NCI-H1105 treated with DMSO at 0.1 percent for 48 hours (cell line): ENCODE measurements around the gene CPLX1.
"Not testable (repeated sequence)": the region's sequence is repeated elsewhere in the genome, so short reads cannot be mapped to it uniquely, and the experiment has no call there.

Experiments
- DNase-seq: peaks from one replicate; lab custom pipeline; 2025; lab: John Stamatoyannopoulos, UW

Gene CPLX1

DNA sequence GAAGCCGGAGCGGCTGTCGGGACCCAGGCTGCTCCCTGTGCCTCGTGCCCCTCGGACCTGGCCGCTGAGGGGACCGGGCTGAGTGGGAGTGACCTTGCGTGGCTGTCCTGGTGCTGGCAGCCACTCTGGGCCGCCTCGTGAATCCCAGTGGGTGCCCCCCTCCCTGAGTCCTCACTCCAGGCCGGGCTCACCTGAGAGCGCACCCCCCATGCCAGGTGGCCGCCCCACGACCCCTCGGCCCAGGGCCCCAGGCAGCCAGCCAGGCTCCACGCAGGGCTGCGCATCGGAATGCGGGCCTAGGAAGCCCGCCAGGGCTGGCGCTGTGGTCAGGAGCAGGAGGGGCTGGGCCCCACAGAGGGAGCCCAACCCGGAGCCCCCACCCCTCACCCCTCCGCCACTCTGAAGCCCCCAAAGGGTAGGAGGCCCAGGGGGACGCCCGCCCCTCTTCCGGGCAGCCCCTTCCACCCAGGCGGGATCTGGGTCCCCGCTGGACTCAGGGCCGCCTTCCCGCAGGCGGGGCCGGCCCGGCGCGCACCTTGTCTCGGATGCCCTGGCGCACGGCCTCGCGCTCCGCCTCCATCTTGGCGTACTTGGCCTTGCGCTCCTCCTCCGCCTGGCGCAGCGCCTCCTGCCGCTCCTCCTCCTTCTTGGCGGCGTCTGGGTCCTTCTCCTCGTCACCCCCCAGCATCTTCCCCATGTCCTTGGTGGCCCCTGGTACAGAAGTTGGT is 33.9 kb downstream of the CPLX1 start:
- DNase-seq = no peak

DNA sequence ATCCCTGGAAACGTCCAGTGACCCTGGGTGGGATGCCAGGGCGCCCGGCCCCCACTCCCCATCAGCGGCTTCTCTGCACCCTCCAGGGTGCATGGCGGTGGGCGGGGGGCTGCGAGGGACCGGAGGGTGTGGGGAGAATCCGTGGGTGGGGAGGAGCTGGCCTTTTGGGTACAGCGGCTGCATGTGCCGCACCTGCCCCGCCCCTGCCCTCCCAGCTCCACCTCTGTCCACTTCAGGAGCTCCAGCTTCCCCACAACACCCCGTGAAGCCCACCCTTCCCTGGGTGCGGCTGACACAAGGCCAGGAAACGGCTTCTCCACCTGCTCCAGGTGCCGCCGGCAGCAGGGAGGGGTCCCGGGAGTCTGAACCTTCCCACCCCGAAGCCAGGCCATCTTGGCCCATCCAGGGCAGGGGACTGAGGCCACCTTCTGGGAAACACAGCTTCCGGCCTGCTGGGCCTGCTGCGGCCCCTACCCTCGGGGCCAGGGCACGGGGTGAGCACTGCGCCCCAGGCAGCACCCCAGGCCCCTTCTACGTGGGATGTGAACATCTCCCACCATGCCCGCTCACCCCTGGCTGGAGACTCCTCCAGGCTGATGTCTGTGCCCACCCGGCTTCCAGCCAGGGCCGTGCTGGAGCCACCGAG is 34.6 kb downstream of the CPLX1 start:
- DNase-seq = no peak

DNA sequence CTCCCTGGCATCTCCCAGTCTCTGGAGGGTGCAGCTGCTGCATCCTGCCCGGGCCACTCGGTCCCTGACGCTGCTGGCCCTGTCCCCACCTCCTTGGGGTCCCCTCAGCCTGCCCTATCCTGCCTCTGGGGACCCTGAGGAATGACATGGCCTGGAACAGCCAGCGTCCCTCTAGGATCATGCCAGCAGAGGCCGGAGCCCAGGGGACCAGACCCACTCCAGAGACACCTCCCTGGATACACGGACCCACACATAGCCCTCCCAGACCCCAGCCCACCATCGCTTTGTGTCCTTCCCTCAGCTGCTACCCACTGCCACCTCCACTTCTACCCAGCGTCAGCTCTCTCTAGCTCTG is 35.5 kb downstream of the CPLX1 start:
- no peak for DNase-seq

DNA sequence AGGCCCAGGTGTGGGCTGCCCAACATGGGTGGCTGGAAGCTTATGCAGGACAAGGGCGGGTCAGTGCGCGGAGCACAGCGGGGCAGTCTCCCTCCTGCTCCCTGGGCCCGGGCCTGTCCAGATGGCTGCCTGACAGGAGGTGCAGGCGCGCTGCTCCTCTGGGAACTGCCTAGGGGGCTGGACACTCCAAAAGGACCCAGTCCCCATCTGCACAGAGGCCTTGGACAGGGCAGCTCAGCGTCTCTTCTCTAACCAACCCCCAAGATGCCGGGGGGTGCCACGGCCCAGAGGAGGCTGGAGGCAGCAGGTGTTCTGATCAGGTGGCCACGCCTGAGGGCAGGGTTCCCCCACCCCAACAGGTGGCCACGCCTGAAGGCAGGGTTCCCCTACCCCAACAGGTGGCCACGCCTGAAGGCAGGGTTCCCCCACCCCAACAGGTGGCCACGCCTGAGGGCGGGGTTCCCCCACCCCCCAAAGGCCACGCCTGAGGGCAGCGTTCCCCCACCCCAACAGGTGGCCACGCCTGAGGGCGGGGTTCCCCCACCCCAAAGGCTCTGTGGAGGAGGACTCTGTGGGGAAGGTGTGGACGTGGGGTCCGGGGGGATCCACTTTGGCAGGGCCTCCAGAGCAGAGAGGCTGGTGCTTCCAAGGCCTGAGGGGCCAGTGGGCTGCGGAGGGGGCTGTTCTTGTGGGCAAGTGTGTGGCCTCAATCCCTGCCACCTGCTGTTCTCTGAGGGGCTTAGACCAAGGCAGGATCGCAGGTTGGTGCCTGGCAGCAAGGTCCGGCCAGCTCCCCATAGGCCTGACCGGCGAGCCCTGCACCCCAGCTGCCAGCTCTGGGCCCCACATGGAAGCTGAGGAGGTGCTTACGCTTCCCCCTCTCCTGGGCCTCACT is 36.1 kb downstream of the CPLX1 start:
- no peak for DNase-seq

DNA sequence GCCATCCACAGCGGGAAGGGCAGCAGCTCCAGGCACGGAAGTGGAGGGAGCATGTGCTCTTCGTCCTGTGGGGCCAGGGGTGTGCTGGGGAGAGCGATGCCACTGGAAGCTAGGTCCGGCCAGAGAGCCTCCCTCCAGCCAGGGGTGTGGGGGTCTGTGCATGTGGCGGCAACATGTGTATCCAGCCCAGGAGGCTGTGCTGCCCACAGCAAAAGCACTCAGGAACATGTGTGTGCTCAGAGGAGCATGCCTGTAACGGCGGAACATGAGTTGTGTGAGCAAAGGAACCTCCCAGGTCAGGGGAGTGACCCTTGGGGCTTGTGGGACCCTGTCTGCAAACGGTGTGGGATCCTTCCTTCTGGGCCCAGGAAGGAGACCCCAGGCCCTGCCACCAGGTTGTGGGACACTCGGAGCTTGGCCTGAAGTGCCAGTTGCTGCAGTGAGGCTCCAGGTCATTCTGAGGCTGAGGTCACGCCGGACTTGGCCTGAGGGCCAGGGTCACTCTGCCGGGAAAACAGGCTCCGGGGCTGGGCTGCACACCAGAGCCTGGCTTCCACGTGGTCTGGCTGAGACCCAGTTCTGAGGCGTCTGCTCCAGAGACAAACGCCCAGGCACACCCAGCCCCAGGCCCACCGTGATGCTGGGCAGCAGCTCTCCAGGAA is 37.2 kb downstream of the CPLX1 start:
- no peak for DNase-seq

DNA sequence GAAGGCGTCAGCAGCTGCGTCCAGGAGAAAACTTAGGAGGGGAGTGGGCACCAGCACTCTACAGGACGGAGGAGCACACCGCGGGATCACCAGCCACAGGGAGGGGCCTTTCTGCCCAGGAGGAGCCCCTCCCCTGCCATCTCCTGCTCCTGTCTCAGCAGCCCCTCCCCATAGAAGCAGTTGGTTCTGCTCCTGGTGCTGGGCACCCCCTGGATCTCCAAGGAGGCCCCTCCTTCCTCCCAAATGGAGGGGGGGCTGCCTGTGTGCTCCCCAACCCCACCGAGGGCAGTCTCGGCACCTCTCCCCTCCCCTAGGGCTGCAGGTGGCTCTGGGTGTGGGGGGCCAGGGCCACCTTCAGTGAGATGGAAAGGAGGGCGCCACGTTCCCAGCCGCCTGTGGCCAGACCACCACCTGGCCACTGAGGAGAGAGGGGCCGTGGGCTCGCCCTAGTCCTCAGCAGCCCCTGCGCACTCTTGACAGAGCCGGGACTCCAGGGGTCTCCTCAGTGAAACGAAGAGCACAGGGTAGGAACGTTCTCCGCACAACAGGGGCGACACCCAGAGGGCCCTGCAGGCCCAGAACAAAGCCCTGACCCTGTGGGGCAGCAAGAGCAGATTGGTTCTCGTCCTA is 37.8 kb downstream of the CPLX1 start:
- no peak for DNase-seq

DNA sequence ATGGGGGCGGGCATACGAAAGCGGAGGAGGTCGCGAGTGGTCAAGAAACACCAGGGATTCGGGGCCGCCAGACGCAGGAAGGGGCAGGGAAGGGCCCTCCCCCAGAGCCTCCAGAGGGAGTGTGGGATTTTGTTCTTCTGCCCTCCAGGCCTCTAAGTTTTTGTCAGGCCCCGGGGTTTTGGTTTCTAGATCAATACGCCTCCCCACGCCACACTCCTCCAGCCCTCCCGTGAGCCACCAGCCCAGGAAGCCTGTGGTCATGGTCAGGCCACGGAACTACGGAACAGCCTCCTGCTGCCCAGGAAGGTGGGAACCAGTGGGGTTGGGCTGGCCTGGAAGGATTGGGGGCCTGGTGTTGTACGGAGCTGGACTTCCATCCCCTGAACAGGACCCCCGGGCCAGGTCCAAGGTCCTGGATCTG is 38.4 kb downstream of the CPLX1 start:
- no peak for DNase-seq

DNA sequence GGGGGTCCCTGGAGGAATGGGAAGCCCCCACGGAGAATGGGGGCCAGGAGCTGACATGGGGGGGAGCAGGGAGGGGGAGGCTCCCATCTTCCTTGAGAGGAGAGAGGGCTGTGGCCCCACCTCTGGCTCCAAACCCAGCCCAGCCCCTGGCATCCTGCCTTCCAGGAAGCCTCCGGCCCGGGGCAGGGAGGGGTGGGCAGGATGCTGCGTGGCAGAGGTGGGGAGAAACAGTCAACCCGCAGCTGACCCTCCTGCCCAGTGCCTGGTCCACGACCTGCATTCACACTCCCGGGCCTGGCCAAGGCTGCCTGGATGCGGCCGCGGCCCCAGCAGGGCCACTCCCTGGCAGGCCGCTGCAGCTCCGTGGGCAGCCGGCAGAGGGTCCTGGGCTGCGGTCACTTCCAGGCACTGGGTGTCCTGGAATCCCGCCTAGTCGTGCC is 39.0 kb downstream of the CPLX1 start:
- no peak for DNase-seq

DNA sequence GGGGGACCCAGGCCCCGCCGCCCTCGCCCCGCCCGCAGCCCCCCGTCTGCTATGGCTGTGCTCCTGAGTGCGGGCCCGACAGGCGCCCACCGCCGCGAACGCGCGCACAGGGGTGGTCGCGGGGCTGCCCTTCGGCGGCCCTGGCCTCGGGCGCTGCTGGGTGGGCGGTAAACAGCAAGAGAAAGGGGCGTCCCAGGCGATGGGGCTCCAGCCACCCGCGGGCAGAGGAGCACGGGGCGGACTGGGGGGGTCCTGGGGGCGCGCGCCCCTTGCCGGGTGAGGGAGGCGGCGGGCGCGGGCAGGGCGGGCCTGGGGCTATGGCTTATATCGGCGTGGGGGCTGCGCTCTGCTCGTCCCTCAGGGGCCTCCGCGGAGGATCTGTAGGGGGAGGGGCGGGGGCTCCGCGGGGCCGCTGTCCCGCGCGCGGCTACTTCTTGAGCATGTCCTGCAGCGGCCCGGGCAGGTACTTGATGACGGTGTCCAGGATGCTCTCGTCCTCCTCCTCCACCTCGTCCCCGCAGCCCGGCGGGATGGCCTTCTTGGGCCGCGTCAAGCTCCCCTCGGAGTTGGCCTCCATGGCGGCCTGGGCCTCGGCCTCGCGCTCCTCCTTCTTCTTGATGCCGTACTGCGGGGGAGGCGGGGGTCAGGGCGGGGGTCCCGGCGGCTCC is 39.7 kb downstream of the CPLX1 start:
- no peak for DNase-seq

DNA sequence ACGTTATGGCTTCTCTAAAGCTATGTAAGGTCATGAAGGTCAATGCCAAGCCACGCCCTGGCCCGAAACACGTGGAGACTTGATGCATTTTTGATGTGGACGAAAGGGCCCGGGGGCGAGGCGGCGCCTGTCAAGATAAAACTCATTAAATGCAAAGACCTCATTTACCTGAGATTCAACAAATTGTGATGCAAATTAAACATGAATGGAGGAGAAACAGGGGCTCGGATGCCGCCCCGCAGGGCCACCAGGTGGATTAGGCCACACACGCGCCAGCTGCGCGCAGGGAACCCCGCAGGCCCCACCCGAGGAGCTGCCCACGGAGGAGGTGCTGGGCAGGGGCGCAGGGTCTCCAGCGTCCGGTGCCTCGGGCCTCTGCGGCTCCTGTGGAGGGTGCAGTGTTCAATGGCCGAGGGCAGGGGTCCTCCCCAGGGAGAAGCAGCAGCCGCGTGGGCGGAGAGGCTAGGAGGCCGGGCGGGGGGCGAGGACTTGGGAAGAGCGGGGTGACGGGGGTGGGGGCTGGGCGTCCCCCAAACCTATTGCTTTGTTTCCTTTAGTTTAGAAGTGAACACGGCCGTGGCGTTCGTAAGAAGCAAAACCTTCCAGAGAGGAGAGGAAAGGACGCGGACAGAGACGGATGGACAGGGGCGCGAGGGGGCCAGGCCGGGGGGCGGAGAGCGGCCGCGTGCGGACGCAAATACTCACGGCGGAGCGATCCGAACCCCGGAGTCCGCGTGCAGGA is 40.4 kb downstream of the CPLX1 start:
- no peak for DNase-seq

DNA sequence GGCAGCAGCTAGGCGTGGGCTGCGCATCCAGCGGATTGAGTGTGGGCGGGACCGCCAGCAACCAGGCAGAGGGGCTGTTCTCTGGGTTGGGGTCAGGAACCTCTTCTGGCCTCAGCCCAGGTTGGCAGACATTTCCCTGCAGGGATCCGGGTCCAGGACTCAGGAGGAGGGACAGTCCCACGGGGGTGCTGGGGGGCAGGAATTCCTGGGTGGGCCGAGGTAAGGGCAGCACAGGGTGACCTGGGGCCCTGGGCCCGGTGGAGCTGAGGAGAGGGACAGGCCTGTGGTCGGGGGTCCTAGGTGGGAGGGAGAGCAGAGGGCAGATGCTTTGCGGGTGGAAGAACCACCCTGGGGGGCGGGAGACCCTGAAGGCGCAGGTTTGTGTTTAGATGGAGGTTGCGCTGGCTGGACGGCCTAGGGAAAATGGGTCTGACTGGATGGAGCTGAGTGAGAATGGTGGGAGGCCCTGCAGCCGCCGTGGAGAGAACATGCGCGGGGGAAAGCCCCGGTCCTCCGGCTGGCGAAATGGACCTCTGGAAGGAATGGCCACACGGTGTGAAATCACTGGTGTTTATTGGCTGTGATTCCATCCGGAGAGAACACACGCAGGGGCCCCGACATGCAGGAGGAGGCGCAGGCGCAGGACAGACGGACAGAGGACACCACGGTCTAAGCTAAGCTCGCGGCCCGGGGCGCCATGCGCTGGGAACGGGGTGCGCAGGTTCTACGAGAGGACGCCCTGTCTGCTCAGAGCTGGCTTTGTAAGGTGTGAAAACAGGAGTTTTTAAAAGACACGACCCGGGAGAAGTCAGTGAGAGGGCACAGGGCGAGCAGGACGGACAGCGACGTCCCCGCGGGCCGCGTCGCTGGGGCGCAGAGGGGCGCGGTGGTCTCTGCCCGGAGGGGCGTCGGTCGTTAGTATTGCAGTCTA is 41.3 kb downstream of the CPLX1 start:
- DNase-seq = no peak

DNA sequence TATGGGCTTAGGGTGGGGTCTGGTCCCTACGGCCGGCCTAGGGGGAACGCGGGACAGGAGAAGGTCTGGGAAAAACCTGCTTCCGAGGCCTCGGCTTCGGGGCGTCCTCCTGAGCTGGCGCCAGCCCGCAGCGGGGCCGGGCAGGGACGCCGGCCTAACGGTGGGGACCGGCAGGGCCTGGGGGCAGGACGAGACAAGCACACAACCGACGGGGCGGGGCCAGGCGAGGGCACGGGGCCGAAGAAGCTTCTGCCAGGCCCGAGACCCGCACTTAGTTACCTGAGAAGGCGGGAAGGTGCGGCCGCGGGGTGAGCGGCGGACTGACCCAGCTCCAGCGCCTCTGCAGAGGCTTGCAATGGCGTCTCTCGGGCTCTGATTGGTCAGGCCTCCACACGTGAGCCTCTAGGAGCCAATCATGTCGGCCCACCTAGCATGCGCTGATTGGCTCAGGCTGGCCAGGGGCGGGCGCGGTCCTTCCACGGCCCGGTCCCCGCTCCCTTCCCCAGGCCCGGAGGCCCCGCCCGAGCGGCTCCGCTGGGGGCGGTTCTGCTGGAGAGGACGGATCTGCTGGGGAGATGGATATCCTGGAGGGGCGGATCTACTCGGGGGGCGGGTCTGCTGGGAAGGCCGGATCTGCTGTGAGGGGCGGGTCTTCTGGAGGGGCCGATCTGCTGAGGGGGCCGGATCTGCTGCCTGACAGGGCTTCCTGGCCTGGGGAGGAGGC is 44.3 kb downstream of the CPLX1 start:
- peak; percentile 89 for DNase-seq

DNA sequence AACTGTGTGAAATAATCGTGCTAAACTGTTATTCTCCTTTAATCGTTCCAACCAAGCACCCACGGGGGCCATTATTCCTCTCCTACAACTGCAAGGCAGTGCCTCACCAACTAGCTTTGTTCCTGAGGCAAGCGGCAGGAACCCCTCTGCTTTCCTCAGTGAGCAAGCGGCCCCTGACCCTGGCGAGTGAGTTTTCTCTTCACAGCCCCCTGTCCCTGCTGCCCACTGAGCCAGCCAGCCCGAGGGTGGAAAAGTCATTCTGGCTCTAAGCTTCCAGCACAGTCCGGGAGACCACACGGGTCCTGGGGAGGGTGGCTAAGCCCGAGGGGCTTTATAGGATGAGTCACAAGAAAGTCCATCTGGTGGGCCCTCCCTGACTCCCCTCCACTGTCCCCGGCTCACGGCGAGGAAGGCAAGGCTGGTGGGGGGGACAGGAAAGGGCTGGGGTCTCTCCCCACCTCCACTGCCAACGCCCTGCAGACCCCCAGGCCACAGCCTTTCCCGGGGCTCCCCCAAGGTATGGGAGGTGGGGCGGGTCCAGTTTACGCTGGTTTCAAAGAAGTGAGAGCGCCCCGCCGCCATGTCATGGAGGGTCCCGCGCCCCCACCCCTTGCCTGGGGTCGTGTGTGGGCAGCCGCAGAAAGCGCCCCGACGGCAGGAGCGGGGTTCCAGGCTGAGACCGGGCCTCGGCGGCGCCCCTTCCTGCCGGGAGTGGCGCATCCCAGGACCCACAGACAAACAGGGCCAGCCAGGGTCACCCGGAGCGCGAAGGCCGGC is 45.0 kb downstream of the CPLX1 start:
- no peak for DNase-seq

DNA sequence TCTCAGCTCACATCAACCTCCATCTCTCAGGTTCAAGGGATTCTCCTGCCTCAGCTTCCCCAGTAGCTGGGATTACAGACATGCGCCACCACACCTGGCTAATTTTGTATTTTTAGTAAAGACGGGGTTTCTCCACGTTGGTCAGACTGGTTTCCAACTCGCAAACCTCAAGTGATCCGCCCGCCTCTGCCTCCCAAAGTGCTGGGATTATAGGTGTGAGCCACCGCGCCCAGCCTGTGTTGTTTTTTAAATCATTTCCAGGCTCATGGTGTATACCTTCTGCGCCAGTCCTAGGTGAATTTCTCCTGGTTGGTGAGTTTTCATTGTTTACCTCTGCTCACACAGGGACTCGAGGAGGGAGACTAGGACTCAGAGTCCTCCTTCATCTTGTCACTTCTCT is 45.7 kb downstream of the CPLX1 start:
- not testable (repeated sequence) for DNase-seq

DNA sequence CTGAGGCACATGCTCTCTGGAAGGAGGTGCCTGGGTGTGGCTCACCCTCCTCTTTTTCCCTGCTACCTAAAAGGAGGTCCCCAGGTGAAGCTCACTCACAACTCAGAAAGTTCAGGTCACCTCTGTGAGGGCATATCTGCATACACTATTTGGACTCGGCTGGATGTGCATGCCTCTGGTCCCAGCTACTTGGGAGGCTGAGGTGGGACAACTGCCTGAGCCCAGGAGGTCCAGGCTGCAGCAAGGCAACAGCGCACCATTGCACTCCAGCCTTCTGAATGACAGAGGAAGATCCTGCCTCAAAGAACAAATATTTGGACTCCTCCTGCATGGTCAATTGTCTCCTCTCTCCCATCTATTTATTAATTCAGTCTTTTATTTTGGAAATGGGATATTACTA is 46.4 kb downstream of the CPLX1 start:
- DNase-seq = no peak

DNA sequence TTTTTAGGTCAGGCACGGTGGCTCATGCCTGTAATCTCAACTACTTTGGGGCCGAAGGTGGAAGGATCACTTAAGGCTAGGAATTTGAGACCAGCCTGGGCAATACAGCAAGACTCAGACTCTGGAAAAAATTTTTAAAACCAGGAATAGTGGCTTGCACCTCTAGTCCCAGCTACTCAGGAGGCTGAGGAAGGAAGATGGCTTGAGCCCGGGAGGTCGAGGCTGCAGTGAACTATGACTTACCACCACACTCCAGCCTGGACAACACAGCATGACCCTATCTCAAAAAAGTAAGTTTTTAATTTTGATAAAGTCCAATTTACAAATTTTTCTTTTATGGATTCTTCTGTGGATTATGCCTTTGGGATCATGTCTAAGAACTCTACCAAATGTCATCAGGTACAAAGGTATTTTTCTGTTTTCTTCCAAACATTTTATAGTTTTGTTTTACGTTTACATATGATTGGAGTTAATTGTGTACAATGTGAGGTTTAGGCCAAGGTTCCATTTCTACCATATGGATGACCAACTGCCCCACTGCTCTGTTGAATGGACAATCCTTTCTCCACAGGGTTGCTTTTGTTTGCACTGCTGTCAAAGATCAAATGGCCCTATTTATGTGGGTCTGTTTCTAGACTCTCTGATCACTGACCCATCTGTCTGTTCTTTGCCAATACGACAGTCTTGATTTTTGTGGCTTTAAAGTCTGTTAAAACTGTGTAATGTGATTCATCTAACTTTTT is 48.2 kb downstream of the CPLX1 start:
- no peak for DNase-seq

DNA sequence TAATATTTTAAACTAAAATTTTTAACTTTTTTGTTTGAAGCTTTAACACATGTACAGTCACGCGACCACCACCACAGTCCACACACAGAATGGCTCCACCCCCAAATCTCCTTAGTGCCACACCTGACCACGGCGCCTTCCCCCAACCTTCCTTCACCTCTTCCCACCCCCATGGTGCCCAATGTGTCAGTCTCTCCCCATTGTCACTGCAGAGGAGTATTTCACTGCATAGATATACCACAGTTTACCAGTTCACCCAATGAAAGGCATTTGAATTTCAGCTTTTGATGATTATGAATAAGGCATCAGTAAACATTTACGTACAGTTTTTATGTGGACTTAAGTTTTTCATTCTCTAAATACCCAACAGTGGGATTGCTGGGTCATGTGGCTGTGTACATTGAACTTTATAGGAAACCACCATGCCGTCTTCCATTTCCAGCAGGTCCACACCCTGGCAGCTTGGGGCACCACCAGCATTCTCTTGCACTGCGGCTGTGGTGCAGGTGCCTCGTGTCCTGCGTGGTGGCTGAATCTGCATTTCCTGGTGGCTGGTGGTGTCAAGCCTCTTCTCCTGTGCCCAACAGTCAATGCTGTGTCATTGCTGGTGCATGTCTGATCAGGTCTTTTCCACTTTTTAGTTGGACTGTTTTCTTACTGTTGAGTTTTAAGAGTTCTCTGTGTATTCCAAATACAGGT is 49.0 kb downstream of the CPLX1 start:
- no peak for DNase-seq
